Vagina (tissue), 2 donors: ENCODE measurements around the gene FOXP4. TPM values are rescaled to one million over a fixed set of nuclear protein-coding genes. Genes with fewer than 3 reads are reported as not detected.

ENCODE experiments used
- DNase-seq, 2 donors: peaks; one replicate each; pipeline ENCODE4 v3.0.0-alpha.2; 2017; ENCODE audit errors: extremely low spot score in 2 of 2
- H3K27ac ChIP-seq: fragments of 200-600 bp; sonication (generic); one replicate; pipeline ENCODE4 v1.5.1; 2019
- H3K27me3 ChIP-seq: fragments of 200-600 bp; sonication (generic); one replicate; pipeline ENCODE4 v1.5.1; 2019
- H3K36me3 ChIP-seq, 2 donors: fragments of 200-600 bp; sonication (generic); one replicate each; pipeline ENCODE4 v1.5.1; 2017 to 2019
- H3K4me1 ChIP-seq: fragments of 200-600 bp; sonication (generic); one replicate; pipeline ENCODE4 v1.5.1; 2019
- H3K4me3 ChIP-seq, 2 donors: fragments of 200-600 bp; sonication (generic); 1 replicate in 1 of 2; 2 replicates in 1 of 2; pipeline ENCODE4 v1.5.1; 2016 to 2019
- H3K9me3 ChIP-seq: fragments of 200-600 bp; sonication (generic); one replicate; pipeline ENCODE4 v1.5.1; 2019
- POLR2A ChIP-seq, 2 donors: fragments of 450-650 bp; IDR thresholded peaks; one replicate each; pipeline ENCODE4 v1.6.1; 2017; ENCODE audit warnings: antibody characterized with exemption in 2 of 2, mild to moderate bottlenecking in 2 of 2, moderate library complexity in 2 of 2
- POLR2AphosphoS5 ChIP-seq, 2 donors: sonication (generic); formaldehyde crosslinking; IDR thresholded peaks; one replicate each; pipeline ENCODE4 v1.9.0; 2017; ENCODE audit warnings: antibody characterized with exemption in 2 of 2, mild to moderate bottlenecking in 2 of 2, low read depth in 1 of 2; ENCODE audit not compliant: insufficient read depth in 1 of 2
- intact Hi-C: fragments of 100-400 bp; cut with DNase I; formaldehyde crosslinking; loops from one replicate; pipeline ENCODE4 v1.15.1; 2023
- total RNA-seq: library from RNA; depleted of rRNA; stranded (reverse); fragments of >200 nt; gene quantifications from one replicate; pipeline ENCODE4 v1.2.3, GENCODE V29; 2016
- TF ChIP-seq, protein P1 (sequence below), 3 experiments: fragments of 450-650 bp in 2 of 3; fragments of 200-600 bp in 1 of 3; sonication (generic) in 1 of 3; IDR thresholded peaks; one replicate each; pipeline ENCODE4 v1.5.1; 2017 to 2019; ENCODE audit warnings: antibody characterized with exemption in 3 of 3, mild to moderate bottlenecking in 2 of 3, moderate library complexity in 2 of 3

Gene FOXP4
- total RNA-seq, 1 donor from 2014 or later, result 7.4 TPM

DNA sequence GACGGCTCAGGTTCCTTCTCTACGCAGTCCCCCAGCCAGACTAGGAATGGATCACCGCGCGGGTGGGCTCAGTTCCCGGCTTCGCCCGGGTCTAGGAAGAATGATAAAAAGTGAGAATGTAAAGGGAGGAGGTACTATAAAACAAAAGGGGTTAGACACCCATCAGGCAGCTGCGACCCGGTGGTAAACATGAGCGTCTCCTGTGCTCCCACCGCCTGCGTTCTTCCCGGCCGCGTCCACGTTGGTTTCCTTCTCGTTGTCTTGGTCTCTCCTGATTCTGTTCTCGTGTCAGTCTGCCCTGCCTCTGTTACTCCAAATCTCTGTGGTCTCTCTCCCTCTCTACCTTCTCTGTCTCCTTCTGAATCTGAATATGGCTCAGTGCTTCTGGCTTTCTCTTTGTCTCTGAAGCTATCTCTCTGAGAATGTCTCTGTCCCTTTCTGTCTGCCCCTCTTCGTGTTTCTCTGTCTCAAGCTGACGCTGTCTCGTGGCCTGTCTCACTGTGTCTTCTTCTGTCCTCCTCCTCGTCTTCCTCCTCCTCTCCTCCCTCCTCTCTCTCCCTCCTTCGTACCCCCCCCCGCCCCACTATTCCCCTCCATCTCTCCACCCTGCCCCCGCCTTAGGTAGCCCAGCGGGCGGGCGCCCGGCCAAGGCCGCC is 41.6 kb upstream of the FOXP4 start:
- no peak for DNase-seq
- intact Hi-C loops, result loop anchor here (1.0 to 10.0 kb wide), 3 partner anchors 42 to 80 kb away; partner anchors contain the start of gene FOXP4
- Histone ChIP-seq H3K27ac (peak overlapping the region; percentile 62), H3K9me3 (no peaks in the 10 kb centered on the region), H3K36me3 (no peaks in the 10 kb centered on the region), H3K4me3 (peak overlapping the region; percentile 36 to 45), H3K27me3 (no peaks in the 10 kb centered on the region), H3K4me1 (peaks cover 30% of the 10 kb centered on the region)
- TF ChIP-seq POLR2A (IDR thresholded peaks at IDR 0.05) (no peak), POLR2AphosphoS5 (IDR thresholded peaks at IDR 0.05; ENCODE audit: insufficient read depth in 1 of 2, low read depth in 1 of 2) (no peak)
- TF ChIP-seq, protein P1, sequence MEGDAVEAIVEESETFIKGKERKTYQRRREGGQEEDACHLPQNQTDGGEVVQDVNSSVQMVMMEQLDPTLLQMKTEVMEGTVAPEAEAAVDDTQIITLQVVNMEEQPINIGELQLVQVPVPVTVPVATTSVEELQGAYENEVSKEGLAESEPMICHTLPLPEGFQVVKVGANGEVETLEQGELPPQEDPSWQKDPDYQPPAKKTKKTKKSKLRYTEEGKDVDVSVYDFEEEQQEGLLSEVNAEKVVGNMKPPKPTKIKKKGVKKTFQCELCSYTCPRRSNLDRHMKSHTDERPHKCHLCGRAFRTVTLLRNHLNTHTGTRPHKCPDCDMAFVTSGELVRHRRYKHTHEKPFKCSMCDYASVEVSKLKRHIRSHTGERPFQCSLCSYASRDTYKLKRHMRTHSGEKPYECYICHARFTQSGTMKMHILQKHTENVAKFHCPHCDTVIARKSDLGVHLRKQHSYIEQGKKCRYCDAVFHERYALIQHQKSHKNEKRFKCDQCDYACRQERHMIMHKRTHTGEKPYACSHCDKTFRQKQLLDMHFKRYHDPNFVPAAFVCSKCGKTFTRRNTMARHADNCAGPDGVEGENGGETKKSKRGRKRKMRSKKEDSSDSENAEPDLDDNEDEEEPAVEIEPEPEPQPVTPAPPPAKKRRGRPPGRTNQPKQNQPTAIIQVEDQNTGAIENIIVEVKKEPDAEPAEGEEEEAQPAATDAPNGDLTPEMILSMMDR (IDR thresholded peaks at IDR 0.05), result no peak

DNA sequence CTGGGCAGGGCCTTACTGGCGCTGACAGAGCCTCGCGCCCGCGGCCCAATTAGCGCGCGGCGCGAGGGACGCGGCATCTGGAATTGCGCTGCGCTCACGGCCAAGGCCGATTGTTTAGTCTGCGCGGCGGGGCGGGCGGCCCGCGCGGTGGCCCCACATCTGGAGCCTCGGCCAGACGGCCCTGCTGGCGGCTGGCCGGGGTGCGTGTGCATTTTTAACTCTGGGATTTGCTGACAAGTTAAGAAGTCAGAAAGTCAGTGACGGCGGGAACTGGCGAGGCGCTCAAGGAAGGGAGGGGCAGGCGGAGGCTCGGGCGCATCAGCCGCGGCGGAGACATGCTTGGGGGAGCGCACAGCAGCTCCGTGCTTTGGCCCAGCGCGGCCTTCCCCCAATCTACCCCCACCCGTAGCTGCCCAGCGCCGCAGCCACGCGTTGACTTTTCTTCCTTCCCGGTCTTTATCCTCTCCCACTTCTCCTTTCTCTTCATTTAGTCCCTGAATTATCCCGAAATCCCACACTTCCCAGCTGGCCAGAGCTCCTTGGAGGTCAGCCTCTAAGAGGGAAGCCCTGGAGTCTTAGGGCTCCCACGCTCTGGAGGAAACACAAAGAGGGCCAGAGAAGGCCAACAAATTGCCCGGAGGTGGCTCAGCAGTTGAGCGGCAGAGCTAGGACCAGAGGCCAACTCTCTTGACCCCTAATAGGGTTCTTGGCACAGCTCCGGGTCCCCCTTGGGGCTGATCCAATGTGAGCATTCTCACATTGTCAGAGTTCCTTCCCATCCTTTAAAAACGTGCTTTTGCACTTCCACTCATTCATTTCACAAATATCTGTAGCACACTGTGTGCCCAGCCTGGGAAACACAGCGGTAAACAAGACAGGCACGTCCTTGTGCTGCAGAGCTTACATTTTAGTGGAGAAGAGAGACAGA is 40.8 kb upstream of the FOXP4 start:
- H3K4me1 ChIP-seq, result peaks cover 30% of the 10 kb centered on the region
- no peaks in the 10 kb centered on the region for H3K27me3 ChIP-seq
- TF ChIP-seq POLR2AphosphoS5 (IDR thresholded peaks at IDR 0.05; ENCODE audit: insufficient read depth in 1 of 2, low read depth in 1 of 2), result peak in 1 of 2 donors; percentile 70
- TF ChIP-seq, protein P1 (IDR thresholded peaks at IDR 0.05), result no peak
- DNase-seq, result no peak
- H3K4me3 ChIP-seq, result peak overlapping the region; percentile 36 to 45
- intact Hi-C loops, result loop anchor here (1.0 to 10.0 kb wide), 2 partner anchors 41 to 81 kb away; partner anchors contain the start of gene FOXP4
- peak overlapping the region; percentile 62 for H3K27ac ChIP-seq
- H3K9me3 ChIP-seq, result no peaks in the 10 kb centered on the region
- H3K36me3 ChIP-seq, result no peaks in the 10 kb centered on the region

DNA sequence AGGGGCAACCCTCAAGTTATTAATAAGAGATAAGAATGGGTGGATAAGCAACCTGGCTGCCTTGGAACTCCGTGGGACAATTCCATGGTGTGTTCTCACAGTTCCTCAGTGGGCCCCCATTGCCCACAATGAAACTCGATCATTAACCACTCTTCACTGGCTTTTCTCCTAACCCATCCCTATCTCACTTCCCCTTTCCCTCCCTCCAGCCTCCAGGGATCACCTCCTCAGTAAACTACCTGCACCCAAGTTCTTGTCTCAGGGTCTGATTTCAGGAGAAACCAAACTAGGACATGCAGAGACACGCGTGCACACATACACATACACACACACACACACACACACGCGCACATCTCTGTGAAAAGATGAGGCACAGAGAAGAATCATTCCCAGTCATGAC is 37.7 kb upstream of the FOXP4 start:
- intact Hi-C loops, result loop anchor here (10.0 kb wide), 1 partner anchor 84 kb away; no protein-coding TSS in a partner anchor
- H3K27me3 ChIP-seq, result no peaks in the 10 kb centered on the region

DNA sequence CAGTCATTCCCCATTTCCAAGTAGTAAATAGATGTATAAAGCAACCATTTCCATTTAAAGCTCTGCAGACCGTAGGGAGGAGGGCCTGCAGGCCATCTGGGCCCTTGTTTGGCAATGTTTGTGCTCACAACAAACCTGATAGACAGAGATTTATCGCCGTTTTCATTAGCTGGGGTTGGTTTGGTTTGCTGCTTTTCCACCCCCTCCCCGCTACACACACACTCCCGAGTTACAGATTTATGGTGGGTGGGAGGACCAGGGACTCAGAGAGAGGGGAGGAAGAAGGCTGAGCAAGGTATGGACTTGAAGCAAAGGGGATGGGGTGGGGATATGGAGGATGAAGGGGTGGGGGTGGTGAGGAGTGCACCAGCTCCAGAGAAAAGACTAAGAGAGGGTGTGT is 36.6 kb upstream of the FOXP4 start:
- Histone ChIP-seq H3K4me3 (no peak overlapping the region), H3K9me3 (no peaks in the 10 kb centered on the region), H3K27ac (no peak overlapping the region), H3K4me1 (peaks cover 12% of the 10 kb centered on the region), H3K36me3 (no peaks in the 10 kb centered on the region), H3K27me3 (no peaks in the 10 kb centered on the region)
- DNase-seq, result no peak
- intact Hi-C loops, result loop anchor here (10.0 kb wide), 1 partner anchor 85 kb away; no protein-coding TSS in a partner anchor
- TF ChIP-seq, protein P1 (IDR thresholded peaks at IDR 0.05), result no peak
- no peak for TF ChIP-seq POLR2AphosphoS5 (IDR thresholded peaks at IDR 0.05; ENCODE audit: insufficient read depth in 1 of 2, low read depth in 1 of 2)
- TF ChIP-seq POLR2A (IDR thresholded peaks at IDR 0.05), result no peak

More for the DNA sequence above, 37.7 kb upstream of the FOXP4 start:
- Histone ChIP-seq H3K4me3 (no peak overlapping the region), H3K9me3 (no peaks in the 10 kb centered on the region), H3K27ac (no peak overlapping the region), H3K36me3 (no peaks in the 10 kb centered on the region), H3K4me1 (peaks cover 21% of the 10 kb centered on the region)
- DNase-seq, result no peak
- TF ChIP-seq POLR2A (IDR thresholded peaks at IDR 0.05) (no peak), POLR2AphosphoS5 (IDR thresholded peaks at IDR 0.05; ENCODE audit: insufficient read depth in 1 of 2, low read depth in 1 of 2) (no peak)
- TF ChIP-seq, protein P1 (IDR thresholded peaks at IDR 0.05), result no peak
